Immature natural killer cell (primary cell): Measurements from ENCODE around the gene CSH2. TPM values are rescaled to one million over a fixed set of nuclear protein-coding genes. Genes with fewer than 3 reads are reported as not detected.

ENCODE experiments used
- DNase-seq, 3 donors: peaks; one replicate each; pipeline ENCODE4 v3.0.0; 2022; ENCODE audit warnings: mixed read lengths in 1 of 3
- H3K27ac Mint-ChIP-seq, 6 donors: one replicate each; pipeline ENCODE4 v1.8.0; 2020; ENCODE audit warnings: mixed read lengths in 6 of 6, mild to moderate bottlenecking in 5 of 6, inconsistent platforms in 4 of 6, moderate library complexity in 3 of 6
- H3K27me3 Mint-ChIP-seq, 3 donors: one replicate each; pipeline ENCODE4 v1.8.0; 2020 to 2021; ENCODE audit warnings: low read depth in 3 of 3, mild to moderate bottlenecking in 3 of 3, mixed read lengths in 3 of 3, moderate library complexity in 3 of 3, inconsistent platforms in 1 of 3
- H3K36me3 Mint-ChIP-seq, 3 donors: one replicate each; pipeline ENCODE4 v1.8.0; 2020; ENCODE audit warnings: mixed read lengths in 3 of 3, inconsistent platforms in 2 of 3, mild to moderate bottlenecking in 2 of 3
- H3K4me1 Mint-ChIP-seq, 2 donors: one replicate each; pipeline ENCODE4 v1.8.0; 2020; ENCODE audit warnings: inconsistent platforms in 2 of 2, mild to moderate bottlenecking in 2 of 2, mixed read lengths in 2 of 2, moderate library complexity in 1 of 2
- H3K4me3 Mint-ChIP-seq, 5 donors: one replicate each; pipeline ENCODE4 v1.8.0; 2020; ENCODE audit warnings: mild to moderate bottlenecking in 5 of 5, mixed read lengths in 5 of 5, inconsistent platforms in 3 of 5, moderate library complexity in 3 of 5
- H3K9me3 Mint-ChIP-seq, 6 donors: one replicate each; pipeline ENCODE4 v1.8.0; 2020; ENCODE audit warnings: mild to moderate bottlenecking in 6 of 6, mixed read lengths in 6 of 6, inconsistent platforms in 4 of 6, moderate library complexity in 3 of 6
- polyA plus RNA-seq, 3 donors: library from polyadenylated mRNA; unstranded; fragments of 300-500 nt; fragmentation: Illumina TruSeq; gene quantifications; one replicate each; pipeline ENCODE4 v1.2.3, GENCODE V29; 2021

The CSH2 gene
- polyA plus RNA-seq, 3 donors from 2014 or later, result not detected

DNA sequence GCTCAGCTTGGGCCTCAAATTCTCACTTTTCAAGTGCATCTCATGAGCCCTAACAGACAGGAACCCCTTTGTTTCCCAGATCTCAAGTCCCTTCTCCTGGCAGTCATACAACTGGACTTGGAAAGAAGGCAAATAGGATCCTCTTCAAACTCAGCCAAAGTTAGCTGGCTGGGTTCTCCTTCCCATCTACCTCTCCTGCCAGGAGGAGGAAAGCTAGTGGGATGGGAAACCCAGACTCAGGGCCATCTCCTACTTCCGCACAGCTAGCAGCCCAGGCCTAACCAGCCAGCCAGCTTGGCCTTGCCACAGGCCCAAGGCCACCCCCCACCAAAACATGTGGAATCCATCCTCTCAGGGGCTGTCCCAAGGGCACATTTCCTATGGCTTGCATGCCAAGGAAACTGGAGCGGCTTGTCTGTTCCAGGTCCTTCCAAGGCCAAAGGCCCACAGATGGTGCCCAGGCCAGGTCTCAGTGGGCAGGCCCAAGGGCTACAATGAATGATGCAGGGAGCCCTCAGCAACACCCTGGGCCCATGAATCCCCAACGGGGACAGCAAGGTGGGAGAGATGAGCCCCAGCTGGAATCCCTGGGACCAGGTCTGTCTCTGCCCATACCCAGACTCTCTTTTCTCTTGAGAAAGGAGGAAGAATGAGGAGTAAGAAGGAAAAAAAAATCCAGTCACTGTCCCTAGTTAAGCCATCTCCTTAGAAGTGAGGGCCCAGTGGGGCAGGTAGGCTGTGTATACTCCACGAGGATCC is 32.7 kb downstream of the CSH2 start:
- Mint-ChIP-seq H3K4me3 (peak overlapping the region; percentile 89 to 95 (median 92)), H3K27ac (peak overlapping the region; percentile 59 to 93 (median 83)), H3K36me3 (peaks cover 0 to 4% (median 2%) of the 10 kb centered on the region in 3 donors), H3K4me1 (peaks cover 46 to 59% of the 10 kb centered on the region in 2 donors), H3K9me3 (no peaks in the 10 kb centered on the region), H3K27me3 (peaks cover 2 to 11% (median 5%) of the 10 kb centered on the region in 3 donors)
- DNase-seq, result no peak

DNA sequence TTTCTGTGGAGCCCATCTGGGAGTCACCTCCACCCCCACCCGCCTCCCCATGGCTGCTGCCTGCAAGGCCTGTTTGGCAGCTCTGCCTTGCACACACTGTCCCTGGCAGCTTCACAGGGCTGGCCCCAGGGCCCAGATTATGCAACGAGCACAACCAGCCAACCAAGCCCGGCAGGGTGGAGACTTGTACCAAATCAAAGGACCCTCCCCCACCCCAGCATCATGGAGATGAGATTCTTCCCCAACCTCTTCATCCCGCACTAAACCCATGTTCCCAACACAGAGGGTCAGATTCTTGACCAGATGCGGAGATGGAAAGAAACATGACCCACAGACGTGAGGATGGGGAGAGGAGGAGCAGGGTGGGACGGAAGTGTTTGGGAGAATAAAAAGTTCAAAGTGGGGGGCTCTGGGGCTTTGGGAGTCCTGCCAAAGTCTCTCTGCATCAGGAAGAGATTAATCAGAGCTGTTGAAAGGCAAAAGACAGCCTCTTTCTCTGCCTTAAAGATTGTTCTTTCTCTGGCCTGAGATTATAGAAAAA is 34.8 kb downstream of the CSH2 start:
- Mint-ChIP-seq H3K4me1 (peaks cover 47 to 67% of the 10 kb centered on the region in 2 donors), H3K4me3 (no peak overlapping the region), H3K27ac (no peak overlapping the region), H3K27me3 (peaks cover 2 to 16% (median 7%) of the 10 kb centered on the region in 3 donors), H3K9me3 (no peaks in the 10 kb centered on the region), H3K36me3 (peaks cover 0 to 8% (median 4%) of the 10 kb centered on the region in 3 donors)
- DNase-seq, result no peak

DNA sequence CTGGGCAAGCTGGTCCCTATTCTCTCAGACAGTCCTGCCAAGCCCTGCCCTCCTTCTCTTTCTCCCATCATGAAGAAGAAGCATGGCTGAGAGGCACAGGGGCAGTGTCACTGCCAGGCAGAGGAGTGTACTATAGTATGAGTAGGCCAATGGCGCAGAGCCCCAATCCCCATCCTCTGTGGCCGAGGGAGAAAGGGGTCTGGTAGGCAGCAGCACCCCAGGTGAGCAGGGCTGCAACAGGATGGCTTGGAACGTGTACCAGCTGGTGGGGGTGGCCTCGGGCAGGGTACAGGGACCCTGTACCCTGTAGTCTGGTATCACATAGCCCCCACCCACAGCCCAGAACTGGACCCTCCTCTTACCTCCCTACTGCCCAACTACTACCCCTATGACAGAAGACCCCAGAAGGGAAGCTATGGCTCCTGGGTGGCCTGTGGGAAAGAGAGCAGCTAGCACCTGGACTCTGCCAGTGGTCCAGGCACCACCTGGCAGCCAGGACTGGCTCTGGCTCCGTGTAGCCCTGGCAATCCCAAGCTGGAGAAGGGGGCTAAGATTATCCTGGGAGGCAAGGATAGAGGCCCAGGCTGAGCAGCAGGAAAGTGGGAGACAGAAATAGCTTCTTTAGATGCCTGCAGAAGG is 35.4 kb downstream of the CSH2 start:
- DNase-seq, result no peak
- peaks cover 42 to 66% of the 10 kb centered on the region in 2 donors for H3K4me1 Mint-ChIP-seq
- H3K27ac Mint-ChIP-seq, result peak overlapping the region in 1 of 6 donors; percentile 24
- no peaks in the 10 kb centered on the region for H3K9me3 Mint-ChIP-seq
- peaks cover 2 to 14% (median 7%) of the 10 kb centered on the region in 3 donors for H3K27me3 Mint-ChIP-seq
- peaks cover 0 to 8% (median 4%) of the 10 kb centered on the region in 3 donors for H3K36me3 Mint-ChIP-seq
- no peak overlapping the region for H3K4me3 Mint-ChIP-seq

DNA sequence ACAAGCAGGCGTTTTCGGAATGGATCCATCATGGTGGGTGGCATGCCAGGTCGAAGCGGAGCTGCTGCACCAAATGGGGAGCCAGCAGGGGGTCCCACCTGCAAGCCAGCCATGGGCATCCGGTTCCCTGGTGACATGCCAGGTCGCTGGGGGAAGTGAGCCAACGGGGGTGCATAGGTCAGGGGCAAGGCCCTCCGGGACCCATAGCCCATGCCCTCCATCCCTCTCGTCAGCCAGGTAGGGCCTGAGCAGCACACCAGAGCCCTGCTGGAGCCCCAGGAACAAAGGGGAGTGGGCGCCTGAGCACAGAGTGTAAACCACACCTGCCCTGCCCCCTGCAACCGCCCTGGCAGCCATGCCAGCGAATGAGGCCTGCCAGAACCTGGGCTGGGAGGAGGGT is 36.0 kb downstream of the CSH2 start:
- no peak for DNase-seq
- H3K27me3 Mint-ChIP-seq, result peaks cover 2 to 9% (median 7%) of the 10 kb centered on the region in 3 donors
- no peak overlapping the region for H3K4me3 Mint-ChIP-seq
- no peak overlapping the region for H3K27ac Mint-ChIP-seq
- no peaks in the 10 kb centered on the region for H3K9me3 Mint-ChIP-seq
- peaks cover 41 to 66% of the 10 kb centered on the region in 2 donors for H3K4me1 Mint-ChIP-seq
- H3K36me3 Mint-ChIP-seq, result peaks cover 0 to 8% (median 5%) of the 10 kb centered on the region in 3 donors

DNA sequence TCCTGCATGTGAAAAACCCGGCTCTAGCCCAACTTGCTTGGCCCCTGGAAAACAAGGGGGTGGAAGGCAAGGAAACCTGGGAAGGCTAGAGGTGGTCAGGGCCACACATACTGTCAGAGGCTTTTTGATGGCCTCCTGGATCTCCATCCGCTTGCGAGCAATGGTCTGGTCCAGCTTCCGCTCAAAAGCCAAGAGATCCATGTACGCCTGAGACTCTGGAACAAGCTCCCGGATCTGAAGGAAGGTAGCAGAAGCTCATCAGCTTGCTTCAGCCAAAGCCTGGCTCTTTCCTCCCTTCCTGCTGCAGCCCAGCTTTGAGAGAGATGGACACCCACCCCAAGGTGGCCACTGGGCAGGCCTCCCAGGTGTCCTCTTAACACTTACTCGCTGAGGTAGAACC is 36.7 kb downstream of the CSH2 start:
- H3K27ac Mint-ChIP-seq, result peak overlapping the region in 1 of 6 donors; percentile 65
- H3K27me3 Mint-ChIP-seq, result peaks cover 0 to 11% (median 7%) of the 10 kb centered on the region in 3 donors
- peaks cover 38 to 63% of the 10 kb centered on the region in 2 donors for H3K4me1 Mint-ChIP-seq
- peaks cover 0 to 15% (median 9%) of the 10 kb centered on the region in 3 donors for H3K36me3 Mint-ChIP-seq
- no peaks in the 10 kb centered on the region for H3K9me3 Mint-ChIP-seq
- no peak overlapping the region for H3K4me3 Mint-ChIP-seq
- no peak for DNase-seq

DNA sequence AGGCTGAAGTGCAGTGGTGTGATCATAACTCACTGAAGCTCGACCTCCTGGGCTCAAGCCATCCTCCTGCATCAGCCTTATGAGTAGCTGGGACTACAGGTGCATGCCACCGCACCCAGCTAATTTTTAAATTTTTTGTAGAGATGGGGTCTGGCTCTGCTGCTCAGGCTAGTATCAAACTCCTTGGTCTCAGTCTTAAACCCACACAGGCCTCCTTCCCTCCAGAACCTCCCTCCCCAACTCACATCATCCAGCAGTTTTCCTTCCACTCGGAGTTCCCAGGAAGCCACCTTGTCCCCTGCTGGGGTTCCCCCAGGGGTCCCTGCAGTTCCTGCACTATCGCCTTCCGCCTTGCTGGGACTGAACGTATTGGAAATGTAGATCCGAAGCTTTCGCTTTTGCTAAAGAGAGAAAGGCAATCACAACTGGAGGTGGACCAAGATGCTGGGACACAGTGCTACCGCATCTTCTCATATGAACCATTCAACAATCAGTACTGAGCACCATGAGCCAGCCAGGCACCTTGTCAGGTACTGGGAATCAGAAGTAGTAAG is 38.2 kb downstream of the CSH2 start:
- Mint-ChIP-seq H3K27ac (peak overlapping the region in 3 of 6 donors; percentile 42 to 74 (median 62)), H3K4me3 (no peak overlapping the region), H3K4me1 (peaks cover 31 to 62% of the 10 kb centered on the region in 2 donors), H3K27me3 (peaks cover 0 to 16% (median 4%) of the 10 kb centered on the region in 3 donors), H3K9me3 (no peaks in the 10 kb centered on the region), H3K36me3 (peaks cover 0 to 31% (median 19%) of the 10 kb centered on the region in 3 donors)
- DNase-seq, result no peak

DNA sequence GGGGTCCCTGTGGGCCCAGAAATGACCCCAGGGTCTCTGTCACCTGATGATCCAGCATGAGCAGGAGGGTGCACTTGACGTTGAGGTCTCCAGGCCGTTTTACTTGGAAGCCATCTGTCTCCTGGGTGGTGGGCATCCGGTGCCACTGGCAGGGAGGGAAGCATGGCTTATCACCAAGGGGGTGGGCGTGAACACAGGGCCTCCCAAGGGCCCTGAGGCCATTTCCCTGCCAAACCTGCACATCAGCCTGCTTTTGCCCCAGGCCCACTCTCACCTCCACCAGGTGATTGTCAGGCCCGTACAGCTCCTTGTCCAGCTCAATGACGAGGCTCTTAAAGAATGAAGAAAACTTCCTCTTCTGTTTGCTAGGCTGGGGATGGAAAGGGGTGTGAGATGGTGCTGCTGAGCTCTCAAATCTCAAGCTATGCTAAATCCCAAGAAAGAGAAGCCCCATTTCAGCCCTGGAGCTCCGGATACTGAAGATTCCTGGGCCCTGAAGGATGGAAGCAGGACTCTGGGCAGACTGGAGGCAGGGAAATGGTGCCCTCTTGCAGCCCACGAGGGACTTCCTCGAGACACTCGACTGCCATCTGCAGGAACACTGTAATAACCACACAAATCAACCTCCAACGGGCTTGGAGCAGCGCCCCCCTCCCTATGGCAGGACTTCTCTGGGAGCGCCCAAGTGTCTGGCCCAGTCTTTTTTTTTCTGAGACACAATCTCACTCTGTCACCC is 38.9 kb downstream of the CSH2 start:
- Mint-ChIP-seq H3K4me3 (no peak overlapping the region), H3K27ac (peak overlapping the region in 3 of 6 donors; percentile 53 to 65 (median 62)), H3K4me1 (peaks cover 34 to 66% of the 10 kb centered on the region in 2 donors), H3K27me3 (peaks cover 0 to 21% (median 4%) of the 10 kb centered on the region in 3 donors), H3K9me3 (no peaks in the 10 kb centered on the region), H3K36me3 (peaks cover 0 to 37% (median 26%) of the 10 kb centered on the region in 3 donors)
- peak; percentile 41 to 57 (median 43) for DNase-seq

DNA sequence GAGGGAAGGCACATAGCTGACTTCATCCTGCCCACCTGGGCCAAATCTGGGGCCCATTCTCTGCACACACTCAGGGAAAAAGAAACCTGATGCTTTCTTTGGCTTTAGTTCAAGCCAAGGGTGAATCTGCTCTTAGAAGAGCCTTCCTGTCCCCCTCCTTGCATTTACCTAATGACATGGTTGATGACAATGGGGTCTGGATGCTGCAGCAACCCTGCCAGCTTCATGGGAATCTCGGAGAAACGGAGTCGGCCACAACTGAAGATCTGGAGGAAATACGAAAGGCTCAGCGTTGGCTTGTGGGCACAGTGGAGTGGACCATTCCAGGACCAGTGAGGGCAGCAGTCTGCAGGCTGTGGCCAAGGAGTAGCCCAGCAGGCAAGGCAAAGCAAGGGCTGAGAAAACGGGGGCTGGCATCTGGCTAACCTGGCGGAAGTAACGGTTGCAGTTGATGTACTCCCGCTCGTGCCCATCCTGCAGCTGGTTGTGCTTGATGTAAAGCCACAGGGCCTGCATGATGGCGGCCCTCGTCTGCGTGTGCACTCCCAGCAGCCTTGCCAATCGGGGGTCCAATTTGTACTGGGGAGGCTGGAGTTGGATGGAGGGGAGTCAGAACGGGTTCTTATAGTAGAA is 39.6 kb downstream of the CSH2 start:
- Mint-ChIP-seq H3K9me3 (no peaks in the 10 kb centered on the region), H3K27ac (peak overlapping the region in 4 of 6 donors; percentile 53 to 67 (median 63)), H3K4me1 (peaks cover 37 to 68% of the 10 kb centered on the region in 2 donors), H3K4me3 (no peak overlapping the region), H3K36me3 (peaks cover 0 to 40% (median 27%) of the 10 kb centered on the region in 3 donors), H3K27me3 (peaks cover 0 to 23% (median 2%) of the 10 kb centered on the region in 3 donors)
- DNase-seq, result no peak

DNA sequence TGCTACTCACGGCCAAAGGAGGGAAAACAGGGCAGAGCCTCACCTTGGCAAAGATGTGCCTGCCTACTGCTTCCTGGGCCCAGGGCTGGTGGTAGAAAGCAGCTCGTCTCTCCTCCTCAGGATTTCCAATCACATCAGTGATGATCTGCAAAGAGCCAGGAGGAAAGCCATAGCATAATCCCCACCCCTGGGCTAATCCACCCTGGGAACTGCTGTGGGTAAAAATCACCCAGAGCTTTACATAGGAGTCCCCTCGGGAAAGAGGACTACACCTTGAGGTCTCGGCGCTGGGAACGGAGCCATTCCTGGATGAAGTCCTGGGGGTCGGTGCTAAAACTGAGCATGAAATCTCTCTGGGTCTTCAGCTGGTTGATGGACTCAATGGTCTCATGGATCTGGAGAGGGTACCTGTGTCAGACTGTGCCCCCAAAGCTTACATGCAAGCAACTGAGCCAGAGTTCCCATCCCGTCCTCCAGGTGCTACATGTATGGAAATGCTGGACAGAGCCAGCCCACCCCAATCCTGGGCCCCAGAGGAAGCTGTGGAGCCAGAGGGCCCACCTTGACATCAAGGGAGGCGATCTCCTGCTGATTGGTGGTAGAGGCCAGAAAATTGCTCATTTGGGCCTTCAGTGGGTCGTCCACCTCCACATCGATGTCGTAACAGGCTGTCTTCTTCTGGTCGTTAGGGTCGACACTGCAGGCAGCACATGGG is 40.3 kb downstream of the CSH2 start:
- Mint-ChIP-seq H3K36me3 (peaks cover 0 to 40% (median 27%) of the 10 kb centered on the region in 3 donors), H3K4me3 (no peak overlapping the region), H3K4me1 (peaks cover 35 to 68% of the 10 kb centered on the region in 2 donors), H3K27ac (peak overlapping the region in 1 of 6 donors; percentile 34), H3K9me3 (no peaks in the 10 kb centered on the region), H3K27me3 (peaks cover 0 to 26% (median 2%) of the 10 kb centered on the region in 3 donors)
- DNase-seq, result no peak

DNA sequence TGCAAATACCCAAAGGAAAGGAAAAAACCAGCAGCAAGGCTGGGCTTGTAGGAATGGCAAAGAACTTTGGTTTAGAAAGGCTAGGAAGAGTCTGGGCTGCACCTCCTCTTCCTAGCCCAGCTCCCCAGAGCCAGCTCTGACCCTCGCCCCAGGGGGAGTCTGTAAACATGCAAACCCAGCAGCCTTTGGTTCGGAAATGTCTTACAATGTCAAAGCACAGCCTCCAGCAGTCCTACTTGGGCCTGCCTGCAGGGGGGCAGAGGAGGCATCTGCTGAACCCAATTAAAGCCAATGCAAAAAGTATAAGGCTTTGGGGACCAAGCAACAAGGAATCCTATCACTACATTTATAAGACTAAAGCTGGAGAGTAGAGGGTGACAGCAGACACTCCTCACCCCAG is 41.0 kb downstream of the CSH2 start:
- Mint-ChIP-seq H3K4me1 (peaks cover 40 to 72% of the 10 kb centered on the region in 2 donors), H3K36me3 (peaks cover 0 to 40% (median 27%) of the 10 kb centered on the region in 3 donors), H3K27ac (peak overlapping the region in 2 of 6 donors; percentile 55 to 61), H3K9me3 (no peaks in the 10 kb centered on the region), H3K27me3 (peaks cover 0 to 29% (median 2%) of the 10 kb centered on the region in 3 donors), H3K4me3 (no peak overlapping the region)
- no peak for DNase-seq

DNA sequence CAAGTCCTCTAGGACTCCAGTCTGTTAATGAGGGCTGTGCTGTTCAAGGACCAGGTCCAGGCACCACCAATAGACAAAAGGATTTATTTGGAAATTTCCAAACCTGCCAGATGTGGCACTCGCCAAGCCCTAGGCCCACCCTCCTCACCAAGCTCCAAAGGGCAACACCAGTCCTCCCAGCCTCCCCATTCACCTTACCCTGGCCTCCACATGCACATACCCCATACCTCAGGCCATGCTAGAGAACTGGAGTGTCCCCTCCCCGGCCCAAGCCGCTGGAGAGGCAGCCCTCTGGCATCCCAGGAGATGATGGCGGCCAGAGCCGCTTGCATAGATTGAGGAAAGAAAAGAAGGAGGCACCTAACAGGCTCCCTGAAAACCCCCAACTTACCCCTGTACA is 41.5 kb downstream of the CSH2 start:
- Mint-ChIP-seq H3K36me3 (peaks cover 0 to 40% (median 27%) of the 10 kb centered on the region in 3 donors), H3K9me3 (no peaks in the 10 kb centered on the region), H3K27ac (peak overlapping the region in 3 of 6 donors; percentile 16 to 61 (median 55)), H3K4me3 (no peak overlapping the region), H3K27me3 (peaks cover 1 to 33% (median 3%) of the 10 kb centered on the region in 3 donors), H3K4me1 (peaks cover 42 to 75% of the 10 kb centered on the region in 2 donors)
- DNase-seq, result no peak

DNA sequence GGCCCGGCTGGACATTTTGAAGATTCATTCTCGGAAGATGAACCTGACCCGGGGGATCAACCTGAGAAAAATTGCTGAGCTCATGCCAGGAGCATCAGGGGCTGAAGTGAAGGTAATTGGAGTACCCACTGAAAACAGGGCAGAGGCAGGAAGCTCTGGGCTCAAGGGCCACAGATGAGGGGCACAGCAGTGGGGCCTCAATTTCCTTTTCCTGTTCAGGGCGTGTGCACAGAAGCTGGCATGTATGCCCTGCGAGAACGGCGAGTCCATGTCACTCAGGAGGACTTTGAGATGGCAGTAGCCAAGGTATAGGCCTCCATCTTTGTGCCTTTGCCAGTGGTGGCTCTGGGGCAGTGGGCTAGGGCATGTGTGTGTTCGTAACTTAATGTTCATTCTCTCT is 42.0 kb downstream of the CSH2 start:
- H3K9me3 Mint-ChIP-seq, result no peaks in the 10 kb centered on the region
- DNase-seq, result no peak
- H3K4me1 Mint-ChIP-seq, result peaks cover 43 to 75% of the 10 kb centered on the region in 2 donors
- peak overlapping the region in 4 of 6 donors; percentile 16 to 58 (median 21) for H3K27ac Mint-ChIP-seq
- H3K27me3 Mint-ChIP-seq, result peaks cover 3 to 34% (median 6%) of the 10 kb centered on the region in 3 donors
- H3K4me3 Mint-ChIP-seq, result no peak overlapping the region
- H3K36me3 Mint-ChIP-seq, result peaks cover 0 to 38% (median 24%) of the 10 kb centered on the region in 3 donors
